Ureter (tissue), 1 donor: ENCODE results near the gene MAML3. TPM values are rescaled to one million over a fixed set of nuclear protein-coding genes. Genes with fewer than 3 reads are reported as not detected.
A peak's percentile ranks its signal among the peaks of the same experiment; 100 is the strongest.

ENCODE experiments used
- DNase-seq: peaks from one replicate; pipeline ENCODE4 v3.0.0-alpha.2; 2020; ENCODE audit warnings: low spot score
- total RNA-seq: library from RNA; stranded (reverse); gene quantifications from one replicate; pipeline ENCODE4 v1.2.4, GENCODE V29; 2023
- donor health status: DM: yes; HTN: yes; CAD: no.

The MAML3 gene
- total RNA-seq, 1 donor from 2014 or later: 23.4 TPM

- DNase-seq: no peak
Measured at GRCh38 chr4:140076307-140076706, 77.7 kb downstream of the MAML3 start.

GRCh38 chr4:140071806-140072205 lies 82.2 kb downstream of the MAML3 start:
- DNase-seq: no peak

DNA sequence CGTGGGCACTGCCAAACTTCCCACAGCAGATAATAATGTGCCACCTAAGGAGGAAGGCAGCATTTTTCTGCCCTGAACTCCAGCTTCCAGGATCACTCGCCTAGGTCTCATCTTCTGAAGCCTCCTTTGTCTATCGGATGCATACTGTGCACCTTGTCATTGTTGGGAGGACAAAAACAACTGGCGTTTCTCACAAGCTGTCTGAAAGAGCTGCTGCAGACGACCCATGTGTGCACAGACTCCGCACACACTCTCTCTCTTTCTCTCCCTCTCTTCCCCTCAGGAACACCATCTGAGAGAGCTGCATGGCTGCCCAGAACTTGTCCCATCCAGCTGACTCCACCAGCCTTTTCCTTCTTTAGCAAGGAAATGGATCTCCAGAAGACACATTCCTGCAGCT lies 83.0 kb downstream of the MAML3 start:
- no peak for DNase-seq

DNA sequence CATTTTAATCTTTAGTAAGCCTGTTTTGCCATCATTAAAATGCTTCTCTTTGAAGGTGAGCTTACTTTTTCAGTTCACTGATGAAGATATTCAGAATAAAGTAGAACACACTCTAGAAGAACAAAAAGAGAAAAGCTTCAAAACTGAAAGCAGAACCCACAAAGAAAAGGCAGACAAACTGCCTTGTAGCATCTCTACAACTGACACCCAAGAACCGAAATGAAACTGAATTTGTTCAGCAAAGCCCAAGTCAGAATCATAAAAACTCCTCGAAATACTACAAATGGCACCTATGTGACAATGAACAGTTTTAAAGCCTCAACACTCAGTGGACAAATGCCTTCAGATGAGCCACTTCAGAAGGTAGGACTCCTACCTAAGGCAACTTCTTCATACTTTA lies 83.6 kb downstream of the MAML3 start:
- no peak for DNase-seq

GRCh38 chr4:140069066-140069465 lies 84.9 kb downstream of the MAML3 start:
- DNase-seq: no peak

GRCh38 chr4:140068271-140068670 lies 85.7 kb downstream of the MAML3 start:
- DNase-seq: no peak

DNA sequence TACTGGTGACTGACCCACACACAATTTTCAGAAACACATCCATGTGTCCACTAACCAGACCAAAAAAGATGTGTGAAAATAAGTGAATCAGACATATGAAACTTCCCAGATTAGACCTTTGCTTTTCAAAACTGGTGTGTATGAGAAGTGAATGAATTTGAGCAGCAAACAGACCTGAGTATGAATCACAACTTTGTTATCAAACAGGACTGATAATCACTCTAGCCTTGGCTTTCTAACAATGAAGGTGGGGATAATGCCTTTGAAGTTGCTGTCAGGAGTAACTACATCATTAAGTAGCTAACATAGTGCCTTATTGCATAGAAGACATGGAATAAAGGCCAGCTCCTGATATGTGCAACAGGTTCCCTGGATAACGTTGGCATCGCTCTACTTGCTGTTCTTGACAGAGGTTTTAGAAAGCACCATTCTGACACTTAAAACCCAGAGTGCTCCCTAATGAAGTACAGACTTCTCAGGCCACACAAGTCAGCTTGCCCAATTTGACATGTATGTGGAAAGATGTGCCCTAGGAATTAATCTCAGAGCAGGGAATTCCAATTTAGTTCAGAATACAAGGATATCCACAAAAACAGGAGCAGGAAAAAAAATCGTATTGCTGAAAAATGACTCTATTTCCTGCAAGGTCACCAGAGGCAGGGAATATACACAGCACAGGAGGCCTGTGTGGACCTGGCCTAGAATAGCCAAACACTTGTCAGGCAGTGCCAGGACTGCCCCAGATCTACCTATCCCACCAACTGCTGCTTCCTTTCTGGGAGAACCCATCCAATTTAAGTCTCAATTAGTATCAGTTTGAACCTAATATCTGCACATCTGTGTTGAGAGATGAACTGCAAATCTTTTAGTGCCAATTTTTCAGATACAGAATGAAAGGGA lies 87.7 kb downstream of the MAML3 start:
- DNase-seq: no peak

DNA sequence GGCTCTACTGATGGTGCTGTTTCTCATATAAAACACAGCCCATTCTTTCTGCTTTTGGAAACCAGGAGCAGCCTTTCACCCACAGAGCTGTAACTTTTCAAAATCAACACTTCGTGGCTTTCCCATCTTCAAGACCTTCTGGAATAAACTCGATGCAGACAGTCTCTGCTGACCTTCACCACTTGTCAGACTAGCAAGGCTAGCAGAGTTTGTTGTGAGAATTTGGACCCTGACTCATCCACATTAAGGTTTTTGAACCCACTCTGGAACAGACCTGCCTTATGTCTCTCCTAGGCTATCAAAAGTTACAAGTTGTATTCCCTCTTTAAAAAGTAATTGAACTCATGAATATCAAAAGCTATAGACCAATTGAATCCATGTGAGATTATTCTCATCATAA lies 88.6 kb downstream of the MAML3 start:
- no peak for DNase-seq

DNA sequence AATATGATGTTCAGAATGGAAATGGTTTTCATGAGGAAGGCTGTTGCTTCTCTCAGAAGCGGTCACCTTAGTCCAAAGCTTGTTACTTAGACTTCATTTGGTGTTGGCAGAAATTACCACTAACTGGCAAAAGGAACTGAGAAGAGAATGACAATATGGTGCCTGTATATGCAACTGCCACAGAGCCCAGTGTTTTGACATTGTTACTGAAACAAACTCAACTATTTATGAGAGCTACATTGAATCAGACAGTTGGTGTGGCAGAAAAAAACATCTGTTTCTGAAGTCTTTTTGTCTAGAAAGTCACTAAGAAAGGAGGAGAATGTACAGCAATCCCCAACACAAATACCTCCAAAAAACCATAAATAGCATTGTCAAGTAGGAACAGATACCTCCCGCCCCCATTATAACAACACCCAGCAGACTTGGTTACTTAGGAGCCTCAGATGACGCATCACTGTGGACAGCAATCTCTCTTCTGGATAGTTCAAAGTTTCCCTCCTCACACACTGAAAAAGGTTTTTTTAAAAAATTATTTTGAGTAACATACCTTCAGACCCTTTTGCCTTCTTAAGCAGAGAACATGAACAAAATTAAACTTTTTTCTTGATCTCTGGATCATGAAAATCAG lies 92.2 kb downstream of the MAML3 start:
- DNase-seq: no peak

GRCh38 chr4:140061194-140061593 lies 92.8 kb downstream of the MAML3 start:
- no peak for DNase-seq

DNA sequence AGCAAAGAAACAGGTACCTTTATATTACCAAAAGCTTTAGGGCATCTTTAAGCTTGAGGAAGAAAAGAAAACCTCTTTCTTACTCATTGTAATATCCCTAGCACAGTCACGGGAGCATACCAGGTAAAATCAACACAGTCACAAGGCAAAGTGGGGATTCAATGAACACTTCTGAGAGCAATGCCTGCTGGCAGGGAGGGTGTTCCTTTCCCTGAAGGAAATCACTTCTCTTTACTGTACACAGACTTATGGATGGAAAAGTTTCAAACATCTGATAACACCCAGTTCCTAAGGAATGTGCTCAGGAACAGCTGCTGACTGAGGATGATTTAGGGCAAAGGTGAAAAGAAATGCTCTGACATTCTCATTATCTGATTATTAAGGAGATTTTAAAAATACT lies 94.8 kb downstream of the MAML3 start:
- DNase-seq: no peak

DNA sequence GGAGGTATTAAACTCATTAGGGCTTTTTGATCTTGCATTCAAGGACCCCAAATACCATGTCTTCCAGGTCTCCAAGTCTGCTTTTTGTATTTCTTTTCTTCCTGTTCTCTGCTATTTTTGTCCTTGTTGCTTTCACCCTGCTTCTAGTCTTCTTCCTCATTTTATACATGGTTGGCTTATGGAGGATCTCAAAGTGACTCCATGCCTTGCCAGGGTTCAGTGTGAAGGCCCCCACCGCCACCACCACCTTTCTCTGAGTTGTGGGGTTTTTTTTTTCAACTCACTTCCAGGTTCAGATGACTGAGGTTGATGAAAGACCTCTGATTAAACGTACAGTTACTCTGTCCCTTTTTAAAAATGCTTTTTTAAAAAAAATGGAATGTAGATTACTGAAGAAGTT lies 96.3 kb downstream of the MAML3 start:
- DNase-seq: no peak

GRCh38 chr4:140056015-140056414 lies 98.0 kb downstream of the MAML3 start:
- DNase-seq: no peak

- DNase-seq: no peak
Measured at GRCh38 chr4:140054861-140055260, 99.1 kb downstream of the MAML3 start.

- no peak for DNase-seq
Measured at GRCh38 chr4:140053185-140053584, 100.8 kb downstream of the MAML3 start.

GRCh38 chr4:140052050-140052449 lies 101.9 kb downstream of the MAML3 start:
- no peak for DNase-seq

- DNase-seq: no peak
Measured at GRCh38 chr4:140049849-140050637, 103.9 kb downstream of the MAML3 start.

- DNase-seq: peak; percentile 59
Measured at GRCh38 chr4:140049024-140049848, 104.7 kb downstream of the MAML3 start.

DNA sequence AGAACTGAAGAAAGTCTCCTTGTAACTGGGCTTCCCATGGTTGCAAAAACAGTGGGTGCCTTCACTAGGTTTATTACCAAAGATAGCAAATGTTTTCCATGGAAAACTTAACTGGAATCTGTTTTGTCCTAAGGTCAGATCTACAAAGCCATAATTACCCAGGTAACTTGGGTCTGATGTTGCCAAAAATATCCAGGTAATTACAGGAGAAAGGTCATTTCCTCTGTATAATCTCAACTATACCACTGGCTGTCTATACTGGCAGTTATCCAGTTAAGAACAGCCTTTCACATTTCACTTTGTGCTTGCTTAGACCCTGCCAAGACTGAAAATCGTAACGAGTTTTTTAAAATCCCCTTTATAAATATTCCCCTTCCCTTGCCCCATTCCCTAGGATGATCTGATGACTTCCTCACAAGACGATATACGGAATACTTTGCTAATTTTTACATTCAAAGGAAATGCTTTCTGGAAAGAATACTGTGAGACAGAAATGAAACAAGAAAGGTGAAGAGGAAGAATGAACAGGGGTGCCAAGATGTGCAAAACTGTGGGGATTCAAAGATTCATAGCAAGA lies 105.5 kb downstream of the MAML3 start:
- DNase-seq: no peak

GRCh38 chr4:140047786-140048185 lies 106.2 kb downstream of the MAML3 start:
- no peak for DNase-seq

DNA sequence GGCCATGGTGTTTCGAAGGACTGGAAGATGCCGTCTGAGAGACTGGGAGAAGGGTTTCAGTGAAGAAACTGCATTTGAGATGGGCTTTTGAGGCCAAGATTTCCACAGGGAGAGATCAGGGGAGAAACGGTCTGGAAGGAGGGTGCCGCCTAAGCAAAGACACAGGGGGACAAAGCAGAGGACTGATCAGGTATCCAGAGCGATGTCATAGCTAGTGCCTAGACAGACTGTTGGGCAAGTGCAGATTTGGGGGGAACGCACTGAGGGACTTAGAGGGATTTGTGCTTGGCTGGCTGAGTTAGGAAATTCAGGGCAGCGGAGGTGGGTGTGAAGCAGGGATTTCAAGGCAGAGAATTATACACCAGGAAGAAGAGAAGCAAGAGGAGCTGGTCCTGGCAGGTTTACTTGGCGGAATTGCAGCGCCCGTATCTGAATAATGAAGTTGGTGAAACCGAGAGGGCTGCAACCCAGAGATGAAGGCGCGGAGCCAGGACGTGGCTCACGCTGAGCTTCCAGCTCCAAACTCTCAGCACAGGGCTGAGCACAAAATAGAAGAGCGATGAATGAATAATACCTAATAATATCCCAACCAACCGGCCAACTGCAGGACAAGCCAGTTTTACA lies 106.9 kb downstream of the MAML3 start:
- DNase-seq: peak; percentile 59
